GM06990 (cell line): ENCODE data around the gene VTI1B.

Experiments
- DNase-seq: peaks from one replicate; pipeline ENCODE4 v3.0.0-alpha.2; 2011; ENCODE audit not compliant: insufficient read length; ENCODE audit errors: extremely low read depth
- H3K27me3 ChIP-seq: replicated peaks from 2 replicates; pipeline ENCODE4 v1.6.0; 2011; ENCODE audit warnings: low read length; ENCODE audit not compliant: control insufficient read depth, insufficient read depth
- H3K36me3 ChIP-seq: 2 replicates; pipeline ENCODE4 v1.5.1; 2011; ENCODE audit warnings: low read length; ENCODE audit not compliant: control insufficient read depth, insufficient read depth
- H3K4me3 ChIP-seq: replicated peaks from 2 replicates; pipeline ENCODE4 v1.5.1; 2011; ENCODE audit warnings: low read depth, mild to moderate bottlenecking, control low read depth, low read length
- TF ChIP-seq, protein P1 (sequence below): IDR thresholded peaks from 2 replicates; pipeline ENCODE4 v1.5.1; 2011; ENCODE audit warnings: low read length, control low read depth, mild to moderate bottlenecking, inconsistent platforms; ENCODE audit not compliant: insufficient read depth, poor library complexity, severe bottlenecking

The VTI1B gene

DNA sequence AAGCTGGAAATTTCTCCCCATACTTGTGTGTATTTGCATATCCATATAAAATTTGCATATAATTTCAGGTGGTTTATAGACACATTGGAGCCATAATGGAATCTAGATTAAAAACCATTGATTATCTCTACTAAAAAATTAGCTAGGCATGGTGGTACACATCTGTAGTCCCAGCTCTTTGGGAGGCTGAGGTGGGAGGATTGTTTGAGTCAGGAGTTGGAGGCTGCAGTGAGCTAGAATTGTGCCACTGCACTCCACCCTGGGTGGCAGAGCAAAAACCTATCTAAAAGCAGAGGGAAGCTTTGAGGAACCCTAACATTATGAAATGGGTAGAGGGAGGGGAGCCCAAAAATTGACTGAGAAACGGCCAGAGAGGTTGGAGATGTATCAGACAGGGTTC lies 23.7 kb upstream of the VTI1B start:
- no peaks in the 10 kb centered on the region for H3K27me3 ChIP-seq
- H3K36me3 ChIP-seq, result no peaks in the 10 kb centered on the region
- no peak for DNase-seq
- no peak overlapping the region for H3K4me3 ChIP-seq
- TF ChIP-seq, protein P1, sequence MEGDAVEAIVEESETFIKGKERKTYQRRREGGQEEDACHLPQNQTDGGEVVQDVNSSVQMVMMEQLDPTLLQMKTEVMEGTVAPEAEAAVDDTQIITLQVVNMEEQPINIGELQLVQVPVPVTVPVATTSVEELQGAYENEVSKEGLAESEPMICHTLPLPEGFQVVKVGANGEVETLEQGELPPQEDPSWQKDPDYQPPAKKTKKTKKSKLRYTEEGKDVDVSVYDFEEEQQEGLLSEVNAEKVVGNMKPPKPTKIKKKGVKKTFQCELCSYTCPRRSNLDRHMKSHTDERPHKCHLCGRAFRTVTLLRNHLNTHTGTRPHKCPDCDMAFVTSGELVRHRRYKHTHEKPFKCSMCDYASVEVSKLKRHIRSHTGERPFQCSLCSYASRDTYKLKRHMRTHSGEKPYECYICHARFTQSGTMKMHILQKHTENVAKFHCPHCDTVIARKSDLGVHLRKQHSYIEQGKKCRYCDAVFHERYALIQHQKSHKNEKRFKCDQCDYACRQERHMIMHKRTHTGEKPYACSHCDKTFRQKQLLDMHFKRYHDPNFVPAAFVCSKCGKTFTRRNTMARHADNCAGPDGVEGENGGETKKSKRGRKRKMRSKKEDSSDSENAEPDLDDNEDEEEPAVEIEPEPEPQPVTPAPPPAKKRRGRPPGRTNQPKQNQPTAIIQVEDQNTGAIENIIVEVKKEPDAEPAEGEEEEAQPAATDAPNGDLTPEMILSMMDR, result no peak

DNA sequence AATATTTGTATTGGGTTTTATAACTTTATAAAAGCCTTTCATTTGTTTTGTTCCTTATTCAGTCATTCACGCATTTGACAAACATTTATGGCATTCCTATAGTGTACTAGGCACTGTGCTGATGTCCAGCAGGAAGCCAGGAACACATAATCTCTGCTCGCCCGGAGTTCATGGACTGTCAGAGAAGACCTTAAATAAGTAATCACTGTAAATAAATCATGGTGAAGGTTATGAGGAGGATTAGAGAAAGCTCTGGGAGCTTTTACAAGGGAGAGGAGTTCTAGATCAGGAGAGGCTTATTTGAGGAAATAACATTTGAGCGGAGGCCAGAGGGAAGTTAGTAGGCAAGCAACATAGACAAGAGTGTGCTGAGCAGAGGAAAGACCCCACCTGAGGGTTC lies 22.6 kb upstream of the VTI1B start:
- Histone ChIP-seq H3K27me3 (no peaks in the 10 kb centered on the region), H3K36me3 (no peaks in the 10 kb centered on the region; the same call in 1 of the 2 replicates), H3K4me3 (no peak overlapping the region)
- TF ChIP-seq, protein P1, result no peak
- DNase-seq, result no peak

DNA sequence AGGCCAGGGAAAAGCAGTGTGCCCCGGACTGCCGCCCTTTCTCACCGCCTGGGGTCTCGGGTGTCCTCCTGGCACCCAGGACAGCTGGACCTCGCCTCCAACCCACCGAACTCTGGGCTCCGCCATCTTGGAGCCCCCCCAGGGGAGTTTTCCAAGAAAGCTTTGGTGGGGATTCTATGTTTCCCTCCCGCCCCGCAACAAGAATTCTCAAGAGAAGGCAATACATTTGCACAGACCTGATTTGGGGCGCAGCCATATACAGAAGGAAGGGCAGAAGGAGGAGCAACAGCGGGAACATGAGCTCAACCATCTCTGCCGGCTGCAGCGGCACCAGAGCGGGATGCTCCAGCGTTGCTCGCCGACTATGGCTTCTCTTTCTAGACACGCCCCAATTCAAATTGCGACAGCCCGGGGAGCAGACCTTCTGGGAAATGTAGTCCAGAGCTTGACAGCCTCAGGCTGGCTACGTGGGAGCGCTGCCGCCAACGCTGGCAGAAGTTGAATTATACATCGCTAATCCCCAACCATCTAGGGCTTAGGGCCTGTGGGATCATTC lies 21.0 kb upstream of the VTI1B start, which contains the start of gene RDH11:
RDH11 (minus strand) TSS at position 371 of the 556 bp plus-strand sequence; CDS start at position 310, 61 bp downstream.
- Histone ChIP-seq H3K4me3 (peak within 1 kb of the TSS; percentile 75), H3K27me3 (no peaks in the 10 kb centered on the region), H3K36me3 (no peaks in the 10 kb centered on the region; the same call in none of the 2 replicates)
- peak; percentile 75 for DNase-seq
- TF ChIP-seq, protein P1, result no peak

DNA sequence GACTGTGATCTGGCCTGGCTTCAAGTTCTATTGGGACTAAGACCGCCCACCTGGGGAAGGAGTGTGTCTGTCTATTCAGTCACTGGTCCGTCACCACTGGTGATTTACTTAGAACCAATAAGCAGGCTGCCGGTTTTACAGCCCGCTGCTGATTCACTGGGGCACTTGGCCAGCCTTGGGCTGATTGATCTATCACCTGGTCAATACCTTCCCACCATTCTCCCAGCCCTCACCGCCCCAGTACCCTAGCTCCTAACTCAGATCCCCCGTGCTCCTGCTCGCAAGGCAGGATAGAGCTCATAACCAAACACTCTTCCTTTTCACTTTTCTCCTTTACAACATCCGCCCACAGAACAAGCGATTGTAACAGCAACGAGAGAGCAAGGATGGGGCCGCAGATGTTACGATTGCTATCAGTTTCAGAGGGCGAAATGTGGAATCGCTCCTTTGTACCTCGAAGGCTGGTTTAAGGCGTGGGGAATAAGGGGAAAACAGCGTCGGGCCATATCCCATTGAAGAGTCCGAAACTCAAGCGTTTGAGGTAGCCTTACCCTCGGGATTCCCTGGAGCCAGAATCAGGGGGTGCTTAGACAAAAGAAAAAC lies 20.5 kb upstream of the VTI1B start:
- H3K36me3 ChIP-seq, result no peaks in the 10 kb centered on the region; the same call in none of the 2 replicates
- no peaks in the 10 kb centered on the region for H3K27me3 ChIP-seq
- peak; percentile 78 for DNase-seq
- peak overlapping the region; percentile 75 for H3K4me3 ChIP-seq
- TF ChIP-seq, protein P1, result no peak

DNA sequence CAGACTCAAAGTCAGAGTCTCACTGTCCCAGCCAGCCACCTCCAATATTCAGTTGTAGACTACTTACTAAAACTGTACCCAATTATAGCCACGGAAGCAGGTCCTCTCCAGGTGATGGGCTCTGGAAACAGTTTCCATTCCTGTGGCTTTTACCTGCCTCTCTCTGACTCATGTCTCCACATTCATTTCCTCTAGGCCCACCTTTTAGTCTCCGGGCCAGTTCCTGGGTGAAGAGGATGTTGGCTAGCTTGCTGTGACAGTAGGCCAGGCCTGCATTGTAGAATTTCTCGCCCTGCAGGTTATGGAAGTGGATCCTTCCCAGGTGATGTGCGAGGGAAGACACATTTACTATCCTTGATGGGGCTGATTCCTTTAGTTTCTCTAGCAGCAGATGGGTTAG lies 15.6 kb upstream of the VTI1B start:
- peaks cover 2% of the 10 kb centered on the region for H3K36me3 ChIP-seq
- no peak for DNase-seq
- TF ChIP-seq, protein P1, result no peak
- H3K27me3 ChIP-seq, result no peaks in the 10 kb centered on the region
- no peak overlapping the region for H3K4me3 ChIP-seq

DNA sequence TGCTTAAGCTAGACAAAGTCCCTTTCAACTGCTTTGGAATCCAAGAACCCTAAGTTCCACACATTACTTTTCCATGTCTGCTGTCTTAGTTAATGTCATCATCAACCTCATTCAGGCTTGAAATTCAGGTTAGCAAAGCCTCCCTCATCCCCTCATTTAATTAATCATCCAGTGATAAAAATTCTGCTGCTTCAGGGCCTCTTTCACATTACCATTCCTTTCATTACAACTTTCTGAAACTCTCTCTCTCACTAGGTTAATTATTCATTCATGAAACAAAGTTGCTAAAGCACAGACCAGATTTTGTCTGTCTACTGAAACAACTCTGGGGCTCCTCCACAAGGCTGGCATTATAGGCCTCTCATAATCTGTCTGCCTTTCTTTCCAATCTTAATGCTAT lies 9.4 kb upstream of the VTI1B start:
- TF ChIP-seq, protein P1, result no peak
- Histone ChIP-seq H3K4me3 (no peak overlapping the region), H3K36me3 (no peaks in the 10 kb centered on the region; the same call in none of the 2 replicates), H3K27me3 (no peaks in the 10 kb centered on the region)
- no peak for DNase-seq
